Measurements from ENCODE around the gene TAF4B.
"Not testable (repeated sequence)": the region's sequence is repeated elsewhere in the genome, so short reads cannot be mapped to it uniquely, and the experiment has no call there.

The TAF4B gene

GRCh38 chr18:26381555-26381954 is 155.3 kb downstream of the TAF4B start:
- not testable (repeated sequence) for DNase-seq (ENCODE audit: low spot score)

GRCh38 chr18:26383454-26384270 is 157.4 kb downstream of the TAF4B start:
- peak; percentile 59 for DNase-seq (ENCODE audit: low spot score)

- peak; percentile 63 for DNase-seq (ENCODE audit: low spot score)
These were observed 159.8 kb downstream of the TAF4B start for GRCh38 chr18:26386002-26386401.

GRCh38 chr18:26386441-26386840 is 160.2 kb downstream of the TAF4B start:
- DNase-seq (ENCODE audit: low spot score) = no peak

- no peak for DNase-seq (ENCODE audit: low spot score)
These were observed 167.9 kb downstream of the TAF4B start for GRCh38 chr18:26394047-26394654.

- DNase-seq (ENCODE audit: low spot score) = no peak
These were observed 170.8 kb downstream of the TAF4B start for GRCh38 chr18:26397019-26397418.

GRCh38 chr18:26403491-26403890 is 177.2 kb downstream of the TAF4B start:
- no peak for DNase-seq (ENCODE audit: low spot score)

GRCh38 chr18:26405190-26405801 is 179.1 kb downstream of the TAF4B start:
- DNase-seq (ENCODE audit: low spot score) = peak; percentile 54

- DNase-seq (ENCODE audit: low spot score) = no peak
These were observed 180.1 kb downstream of the TAF4B start for GRCh38 chr18:26406324-26406723.

- DNase-seq (ENCODE audit: low spot score) = no peak
These were observed 180.7 kb downstream of the TAF4B start for GRCh38 chr18:26406854-26407517.

- no peak for DNase-seq (ENCODE audit: low spot score)
These were observed 181.7 kb downstream of the TAF4B start for GRCh38 chr18:26407736-26408601.

- DNase-seq (ENCODE audit: low spot score) = no peak
These were observed 182.8 kb downstream of the TAF4B start for GRCh38 chr18:26409091-26409490.

GRCh38 chr18:26414901-26415440 is 188.7 kb downstream of the TAF4B start:
- no peak for DNase-seq (ENCODE audit: low spot score)

GRCh38 chr18:26415631-26416030 is 189.4 kb downstream of the TAF4B start:
- DNase-seq (ENCODE audit: low spot score) = no peak

GRCh38 chr18:26416652-26417150 is 190.5 kb downstream of the TAF4B start:
- DNase-seq (ENCODE audit: low spot score) = no peak

- no peak for DNase-seq (ENCODE audit: low spot score)
These were observed 190.9 kb downstream of the TAF4B start for GRCh38 chr18:26417190-26417589.

- DNase-seq (ENCODE audit: low spot score) = no peak
These were observed 192.0 kb downstream of the TAF4B start for GRCh38 chr18:26418225-26418624.

GRCh38 chr18:26419746-26420145 is 193.5 kb downstream of the TAF4B start:
- no peak for DNase-seq (ENCODE audit: low spot score)

- DNase-seq (ENCODE audit: low spot score) = no peak
These were observed 195.3 kb downstream of the TAF4B start for GRCh38 chr18:26421503-26421902.

GRCh38 chr18:26421931-26422330 is 195.7 kb downstream of the TAF4B start:
- DNase-seq (ENCODE audit: low spot score) = no peak
